H1 (cell line): ENCODE results near the gene TSPAN32. TPM values are rescaled to one million over a fixed set of nuclear protein-coding genes. Genes with fewer than 3 reads are reported as not detected.

Experiments used
- CTCF ChIA-PET: fragments of 300-600 bp; sonication (Branson Sonifier 250); formaldehyde crosslinking; loops from one replicate; lab custom pipeline; 2021; ENCODE audit not compliant: partially characterized antibody; lab: Charles Lee
- POLR2A ChIA-PET: fragments of 300-600 bp; sonication (Branson Sonifier 250); formaldehyde crosslinking; loops from one replicate; lab custom pipeline; 2021; ENCODE audit warnings: inconsistent platforms; ENCODE audit not compliant: partially characterized antibody; lab: Charles Lee
- DNase-seq, 2 experiments: peaks; one replicate each; pipeline versions ENCODE4 v3.0.0 to v3.0.0-alpha.2; 2010 to 2022; ENCODE audit warnings: low spot score in 2 of 2, low read depth in 1 of 2, mixed read lengths in 1 of 2
- FAIRE-seq: peaks from 2 replicates; lab custom pipeline; 2011; peaks lifted over from hg19 to GRCh38; lab: Jason Lieb, UNC
- H2AFZ ChIP-seq: 2 replicates; pipeline ENCODE4 v1.8.1; 2012; ENCODE audit warnings: low read length, inconsistent platforms
- H2AK5ac ChIP-seq: 2 replicates; pipeline ENCODE4 v1.6.1; 2013; ENCODE audit warnings: low read depth, low read length
- H2BK120ac ChIP-seq: replicated peaks from 2 replicates; pipeline ENCODE3; 2013; ENCODE audit warnings: low read depth, low read length, inconsistent platforms
- H2BK12ac ChIP-seq: 2 replicates; pipeline ENCODE4 v1.6.1; 2013; ENCODE audit warnings: low read depth, low read length
- H2BK15ac ChIP-seq: 2 replicates; pipeline ENCODE4 v1.6.1; 2013; ENCODE audit warnings: low read length
- H2BK20ac ChIP-seq: 2 replicates; pipeline ENCODE4 v1.6.1; 2013; ENCODE audit warnings: low read length
- H2BK5ac ChIP-seq: 2 replicates; pipeline ENCODE4 v1.6.1; 2013; ENCODE audit warnings: low read depth, low read length
- H3K14ac ChIP-seq: 2 replicates; pipeline ENCODE4 v1.6.1; 2013; ENCODE audit warnings: inconsistent platforms; ENCODE audit not compliant: insufficient read length
- H3K18ac ChIP-seq: 2 replicates; pipeline ENCODE4 v1.6.1; 2013; ENCODE audit warnings: low read length; ENCODE audit errors: extremely low read depth
- H3K23ac ChIP-seq: 2 replicates; pipeline ENCODE4 v1.6.1; 2013; ENCODE audit warnings: inconsistent platforms; ENCODE audit not compliant: insufficient read length
- H3K23me2 ChIP-seq: 2 replicates; pipeline ENCODE4 v1.6.1; 2013; ENCODE audit warnings: low read depth, low read length
- H3K27ac ChIP-seq: 2 replicates; pipeline ENCODE4 v1.6.1; 2011; ENCODE audit warnings: low read depth, low read length, inconsistent platforms
- H3K27me3 ChIP-seq, 4 experiments: replicated peaks in 1 of 4; 1 replicate in 1 of 4; 2 replicates in 3 of 4; pipeline versions ENCODE4 v1.6.1 to v1.8.1; 2011 to 2013; ENCODE audit warnings: low read length in 3 of 4, mild to moderate bottlenecking in 3 of 4, inconsistent platforms in 2 of 4, mixed read lengths in 2 of 4, moderate library complexity in 1 of 4; ENCODE audit not compliant: control insufficient read depth in 3 of 4, insufficient read depth in 3 of 4; ENCODE audit errors: extremely low read depth in 1 of 4
- H3K36me3 ChIP-seq, 4 experiments: 2 replicates each; pipeline versions ENCODE4 v1.6.1 to v1.8.1; 2011 to 2013; ENCODE audit warnings: mild to moderate bottlenecking in 4 of 4, low read length in 3 of 4, moderate library complexity in 2 of 4, control low read depth in 1 of 4, inconsistent platforms in 1 of 4; ENCODE audit not compliant: insufficient read depth in 4 of 4, control insufficient read depth in 2 of 4
- H3K4ac ChIP-seq: replicated peaks from 2 replicates; pipeline ENCODE3; 2013; ENCODE audit warnings: low read length, low read depth, mixed read lengths, inconsistent platforms; ENCODE audit not compliant: insufficient read length
- H3K4me1 ChIP-seq, 4 experiments: replicated peaks in 1 of 4; 1 replicate in 1 of 4; 2 replicates in 3 of 4; pipeline versions ENCODE4 v1.6.1 to v1.8.1; 2011 to 2013; ENCODE audit warnings: low read length in 3 of 4, inconsistent platforms in 2 of 4, mixed read lengths in 1 of 4; ENCODE audit not compliant: insufficient read depth in 4 of 4, control insufficient read depth in 3 of 4
- H3K4me2 ChIP-seq, 2 experiments: 2 replicates each; pipeline versions ENCODE4 v1.6.1 to v1.8.1; 2011 to 2013; ENCODE audit warnings: low read depth in 2 of 2, low read length in 2 of 2, control low read depth in 1 of 2, inconsistent platforms in 1 of 2, mild to moderate bottlenecking in 1 of 2; ENCODE audit not compliant: insufficient read depth in 1 of 2
- H3K4me3 ChIP-seq, 4 experiments: fragments of 200-600, 300-600 bp in 1 of 4; sonication (generic), shearing (Covaris generic), sonication (Bioruptor Twin) in 1 of 4; 2 replicates each; pipeline versions ENCODE4 v1.5.1 to v1.8.1; 2011 to 2016; ENCODE audit warnings: low read length in 4 of 4, low read depth in 3 of 4, control low read depth in 2 of 4, inconsistent platforms in 2 of 4, mild to moderate bottlenecking in 2 of 4, mixed read lengths in 1 of 4, moderate library complexity in 1 of 4; ENCODE audit not compliant: insufficient read depth in 2 of 4; ENCODE audit errors: extremely low read depth in 1 of 4
- H3K56ac ChIP-seq: replicated peaks from 2 replicates; pipeline ENCODE3; 2013; ENCODE audit warnings: low read depth, mild to moderate bottlenecking, mixed read lengths, low read length, inconsistent platforms; ENCODE audit not compliant: insufficient read length
- H3K79me1 ChIP-seq: 2 replicates; pipeline ENCODE4 v1.6.1; 2013; ENCODE audit warnings: low read depth, low read length, control low read depth
- H3K79me2 ChIP-seq, 2 experiments: 2 replicates each; pipeline versions ENCODE4 v1.6.1 to v1.8.1; 2012 to 2013; ENCODE audit warnings: low read length in 2 of 2, mild to moderate bottlenecking in 2 of 2, inconsistent platforms in 1 of 2; ENCODE audit not compliant: insufficient read depth in 2 of 2, control insufficient read depth in 1 of 2
- H3K9ac ChIP-seq, 4 experiments: replicated peaks in 1 of 4; 1 replicate in 1 of 4; 2 replicates in 3 of 4; pipeline versions ENCODE4 v1.6.1 to v1.8.1; 2011 to 2013; ENCODE audit warnings: low read depth in 3 of 4, low read length in 3 of 4, control low read depth in 2 of 4, mild to moderate bottlenecking in 2 of 4, moderate library complexity in 2 of 4, inconsistent platforms in 1 of 4; ENCODE audit errors: extremely low read depth in 1 of 4
- H3K9me3 ChIP-seq, 2 experiments: 2 replicates each; pipeline versions ENCODE4 v1.6.1 to v1.8.1; 2012 to 2013; ENCODE audit warnings: mild to moderate bottlenecking in 2 of 2, moderate library complexity in 2 of 2, control low read depth in 1 of 2, inconsistent platforms in 1 of 2, low read depth in 1 of 2, low read length in 1 of 2, mixed read lengths in 1 of 2; ENCODE audit not compliant: insufficient read depth in 2 of 2
- H4K20me1 ChIP-seq, 2 experiments: replicated peaks in 1 of 2; 2 replicates each; pipeline versions ENCODE3 to v1.8.1; 2011 to 2013; ENCODE audit warnings: inconsistent platforms in 2 of 2, low read length in 2 of 2, mild to moderate bottlenecking in 1 of 2; ENCODE audit not compliant: insufficient read depth in 2 of 2, control insufficient read depth in 1 of 2
- H4K5ac ChIP-seq: 2 replicates; pipeline ENCODE4 v1.6.1; 2013; ENCODE audit warnings: low read length, low read depth, mixed read lengths, inconsistent platforms; ENCODE audit not compliant: insufficient read length
- H4K8ac ChIP-seq: 2 replicates; pipeline ENCODE4 v1.8.0; 2013; ENCODE audit warnings: mild to moderate bottlenecking, moderate library complexity, low read length, inconsistent platforms; ENCODE audit not compliant: insufficient read depth; ENCODE audit errors: extremely low read depth
- H4K91ac ChIP-seq: replicated peaks from 2 replicates; pipeline ENCODE3; 2013; ENCODE audit warnings: low read length, mixed read lengths, inconsistent platforms; ENCODE audit not compliant: insufficient read length
- EZH2 ChIP-seq: fragments of 200-600 bp; sonication (generic); IDR thresholded peaks from 2 replicates; pipeline ENCODE4 v1.7.1; 2012; ENCODE audit warnings: low read depth, mild to moderate bottlenecking, moderate library complexity, low read length, inconsistent platforms; ENCODE audit not compliant: severe bottlenecking
- HDAC6 ChIP-seq: IDR thresholded peaks from one replicate; pipeline ENCODE4 v1.7.1; 2012; ENCODE audit warnings: low read depth, mild to moderate bottlenecking, inconsistent platforms, low read length, moderate library complexity
- SIN3A ChIP-seq, 2 experiments: IDR thresholded peaks in 1 of 2; conservative IDR thresholded peaks in 1 of 2; 2 replicates each; pipeline ENCODE4 v1.6.1; 2011 to 2012; ENCODE audit warnings: low read length in 2 of 2, improper control_type of control experiment in 1 of 2, low read depth in 1 of 2, mild to moderate bottlenecking in 1 of 2
- WGBS, 2 experiments: shearing (Covaris generic) in 1 of 2; methylation state at CpG; one replicate each; pipeline versions ENCODE4 v1.1.6 to v1.1.7; 2013 to 2015; ENCODE audit warnings: low lambda C conversion rate in 2 of 2, mixed read lengths in 2 of 2, inconsistent platforms in 1 of 2, low coverage in 1 of 2, missing lambda C conversion rate in 1 of 2; ENCODE audit not compliant: insufficient replicate concordance in 2 of 2, insufficient coverage in 1 of 2, insufficient read length in 1 of 2; ENCODE audit errors: extremely low coverage in 1 of 2, missing lambda C conversion rate in 1 of 2; 5-methylcytosine and 5-hydroxymethylcytosine counted together
- polyA plus RNA-seq, 7 experiments: library from polyadenylated mRNA; depleted of rRNA in 3 of 7; stranded (reverse) in 5 of 7; unstranded in 2 of 7; fragments of >200 nt in 5 of 7; fragments of 200-250 nt in 2 of 7; gene quantifications; 1 replicate in 5 of 7; 2 replicates in 1 of 7; 4 replicates in 1 of 7; pipeline versions ENCODE4 v1.2.1 to v1.2.3, GENCODE V29; 2011 to 2013; ENCODE audit warnings: missing spikeins in 2 of 7, mixed read lengths in 2 of 7
- total RNA-seq: library from RNA; stranded (reverse); fragmentation: NEBNext Ultra II Directional; extraction: Animal tissue kit (Norgen Biotek cat#: 25700); gene quantifications from 2 replicates; pipeline ENCODE4 v1.2.1, GENCODE V29; 2021

TSPAN32 gene
- total and polyA plus RNA-seq, 2 of the 8 experiments (the other 6 are each of a cell fraction or from before 2014, with no cell fraction given), result not detected

GRCh38 chr11:2311353-2312133 is 9.7 kb downstream of the TSPAN32 start:
- no peak for TF ChIP-seq HDAC6
- no peak for TF ChIP-seq EZH2
- no peak for TF ChIP-seq SIN3A (conservative IDR thresholded peaks at IDR 0.05 in 1 of 2, IDR thresholded peaks at IDR 0.05 in 1 of 2; ENCODE audit: low read depth in 1 of 2, low read length in 2 of 2)
- peaks cover 0 to 2% of the 10 kb centered on the region in 2 experiments for H4K20me1 ChIP-seq
- H3K18ac ChIP-seq, result no peak overlapping the region
- no peaks in the 10 kb centered on the region for H3K9me3 ChIP-seq
- H3K27ac ChIP-seq, result no peak overlapping the region
- no peak overlapping the region for H4K91ac ChIP-seq
- H2AK5ac ChIP-seq, result no peak overlapping the region
- H3K4me3 ChIP-seq, result no peak overlapping the region
- H2BK15ac ChIP-seq, result no peak overlapping the region
- no peak overlapping the region for H3K4me2 ChIP-seq
- H3K79me2 ChIP-seq, result no peaks in the 10 kb centered on the region
- H3K4ac ChIP-seq, result no peak overlapping the region
- H2BK5ac ChIP-seq, result no peak overlapping the region
- no peak overlapping the region for H3K14ac ChIP-seq
- ChIA-PET CTCF (interaction anchor here (0.7 to 4.1 kb wide), 9 partner anchors 11 to 215 kb away, joined by 3 to 39 read pairs (median 4); partner anchors contain the start of genes C11orf21, CD81, TSPAN32 and TSSC4), POLR2A (interaction anchor here (3.0 kb wide), 1 partner anchor 66 kb away, joined by 13 read pairs; no protein-coding TSS in a partner anchor)
- no peaks in the 10 kb centered on the region for H3K23me2 ChIP-seq
- DNase-seq, result no peak
- no peak overlapping the region for H4K5ac ChIP-seq
- H2AFZ ChIP-seq, result no peak overlapping the region
- no peak for FAIRE-seq
- no peaks in the 10 kb centered on the region for H3K4me1 ChIP-seq
- H4K8ac ChIP-seq, result no peak overlapping the region
- H3K36me3 ChIP-seq, result no peaks in the 10 kb centered on the region
- no peak overlapping the region for H2BK12ac ChIP-seq
- H2BK20ac ChIP-seq, result no peak overlapping the region
- no peak overlapping the region for H3K9ac ChIP-seq
- H3K79me1 ChIP-seq, result no peaks in the 10 kb centered on the region
- H3K23ac ChIP-seq, result no peak overlapping the region
- H3K27me3 ChIP-seq, result no peaks in the 10 kb centered on the region
- H2BK120ac ChIP-seq, result no peak overlapping the region
- H3K56ac ChIP-seq, result no peak overlapping the region
- 91% methylated on average over 16 of the region's 21 CpGs; no CpG with 5 or more reads in 1 of the 2 experiments for WGBS, 2 experiments
